ENCODE measurements around the gene CBLL1. TPM values are rescaled to one million over a fixed set of nuclear protein-coding genes. Genes with fewer than 3 reads are reported as not detected.

The CBLL1 gene
- total and polyA plus RNA-seq, 3 donors from 2014 or later, result 29.2 to 58.1 (median 42.6) TPM

DNA sequence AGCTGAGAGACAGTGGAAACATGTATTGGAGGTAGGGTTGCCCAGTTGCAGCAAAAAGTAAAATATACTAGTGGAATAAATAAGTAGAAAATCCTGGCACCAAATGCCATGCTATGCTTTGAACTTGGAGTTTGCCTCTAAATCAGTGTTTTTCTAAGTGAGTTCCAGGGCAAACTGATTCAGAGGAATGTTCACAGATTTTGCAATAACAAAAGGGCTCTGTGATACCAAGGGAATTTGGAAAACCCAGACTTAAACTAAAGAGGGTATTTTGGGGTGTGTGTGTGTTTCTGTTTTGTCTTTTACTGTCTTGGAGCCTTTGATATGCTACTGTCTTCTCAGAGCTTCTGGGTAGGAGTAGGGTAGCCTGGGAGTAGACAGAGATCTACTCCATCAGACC is 43.4 kb upstream of the CBLL1 start:
- Histone ChIP-seq H3K27ac (no peak overlapping the region), H3K4me1 (peaks cover 9% of the 10 kb centered on the region), H3K9me3 (no peaks in the 10 kb centered on the region), H3K27me3 (no peaks in the 10 kb centered on the region), H3K4me3 (no peak overlapping the region), H3K36me3 (ENCODE audit: low read depth, missing control alignments) (no peaks in the 10 kb centered on the region)
- intact Hi-C loops (cut with DNase I; ENCODE audit: low total_unique reads), result no loop called here
- no peak for TF ChIP-seq POLR2A (IDR thresholded peaks at IDR 0.05)
- TF ChIP-seq, protein P1, sequence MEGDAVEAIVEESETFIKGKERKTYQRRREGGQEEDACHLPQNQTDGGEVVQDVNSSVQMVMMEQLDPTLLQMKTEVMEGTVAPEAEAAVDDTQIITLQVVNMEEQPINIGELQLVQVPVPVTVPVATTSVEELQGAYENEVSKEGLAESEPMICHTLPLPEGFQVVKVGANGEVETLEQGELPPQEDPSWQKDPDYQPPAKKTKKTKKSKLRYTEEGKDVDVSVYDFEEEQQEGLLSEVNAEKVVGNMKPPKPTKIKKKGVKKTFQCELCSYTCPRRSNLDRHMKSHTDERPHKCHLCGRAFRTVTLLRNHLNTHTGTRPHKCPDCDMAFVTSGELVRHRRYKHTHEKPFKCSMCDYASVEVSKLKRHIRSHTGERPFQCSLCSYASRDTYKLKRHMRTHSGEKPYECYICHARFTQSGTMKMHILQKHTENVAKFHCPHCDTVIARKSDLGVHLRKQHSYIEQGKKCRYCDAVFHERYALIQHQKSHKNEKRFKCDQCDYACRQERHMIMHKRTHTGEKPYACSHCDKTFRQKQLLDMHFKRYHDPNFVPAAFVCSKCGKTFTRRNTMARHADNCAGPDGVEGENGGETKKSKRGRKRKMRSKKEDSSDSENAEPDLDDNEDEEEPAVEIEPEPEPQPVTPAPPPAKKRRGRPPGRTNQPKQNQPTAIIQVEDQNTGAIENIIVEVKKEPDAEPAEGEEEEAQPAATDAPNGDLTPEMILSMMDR (IDR thresholded peaks at IDR 0.05), result no peak
- no peak for DNase-seq

DNA sequence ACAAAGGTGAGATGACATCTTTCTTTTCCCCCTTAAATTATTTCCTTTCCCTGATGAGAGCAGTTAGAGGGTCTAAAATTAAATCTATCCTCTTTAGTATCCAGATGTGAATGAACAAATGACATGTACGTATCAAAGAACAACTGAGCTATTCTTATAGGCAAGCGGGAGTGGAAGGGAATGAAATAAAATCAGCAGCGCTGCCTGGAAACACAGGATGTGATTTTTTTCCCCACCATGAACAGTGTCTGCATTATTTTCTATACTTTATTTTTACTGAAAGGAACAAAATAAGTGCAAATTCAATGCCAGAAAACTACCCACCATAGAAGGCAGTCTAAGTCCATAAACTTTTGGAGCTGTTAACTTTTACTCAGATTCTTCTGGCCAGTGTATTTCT is 42.8 kb upstream of the CBLL1 start:
- H3K36me3 ChIP-seq (ENCODE audit: low read depth, missing control alignments), result no peaks in the 10 kb centered on the region
- intact Hi-C loops (cut with DNase I; ENCODE audit: low total_unique reads), result no loop called here
- 78 to 91% methylated on average over 3 of the region's 3 CpGs for WGBS, 2 donors
- peaks cover 9% of the 10 kb centered on the region for H3K4me1 ChIP-seq
- H3K4me3 ChIP-seq, result no peak overlapping the region
- no peak for TF ChIP-seq POLR2A (IDR thresholded peaks at IDR 0.05)
- no peaks in the 10 kb centered on the region for H3K9me3 ChIP-seq
- H3K27ac ChIP-seq, result no peak overlapping the region
- H3K27me3 ChIP-seq, result no peaks in the 10 kb centered on the region
- DNase-seq, result no peak

DNA sequence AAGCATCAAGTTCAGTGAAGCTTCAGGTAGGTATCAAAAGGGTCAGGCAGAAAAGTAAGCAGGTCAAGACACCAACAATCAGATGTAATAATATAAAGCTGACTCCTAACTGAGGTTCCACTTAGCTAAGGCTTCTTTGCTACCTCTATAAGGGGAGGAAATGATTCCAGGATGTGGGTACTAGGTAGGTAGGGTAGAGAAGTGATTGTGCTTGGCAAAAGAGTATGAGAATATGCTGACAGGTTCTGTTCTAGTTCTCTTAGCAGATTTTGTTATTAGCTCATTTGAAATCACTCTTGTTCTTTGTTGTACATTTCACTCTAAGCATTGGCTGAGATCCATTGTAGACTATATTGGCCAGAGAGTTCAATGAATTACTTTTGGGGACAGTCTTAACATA is 40.7 kb upstream of the CBLL1 start:
- H3K27me3 ChIP-seq, result no peaks in the 10 kb centered on the region
- H3K4me3 ChIP-seq, result no peak overlapping the region
- intact Hi-C loops (cut with DNase I; ENCODE audit: low total_unique reads), result no loop called here
- H3K36me3 ChIP-seq (ENCODE audit: low read depth, missing control alignments), result no peaks in the 10 kb centered on the region
- H3K27ac ChIP-seq, result peak overlapping the region; percentile 9 to 63
- TF ChIP-seq, protein P1 (IDR thresholded peaks at IDR 0.05), result no peak
- no peak for TF ChIP-seq POLR2A (IDR thresholded peaks at IDR 0.05)
- peaks cover 11% of the 10 kb centered on the region for H3K4me1 ChIP-seq
- no peak for DNase-seq
- no peaks in the 10 kb centered on the region for H3K9me3 ChIP-seq

DNA sequence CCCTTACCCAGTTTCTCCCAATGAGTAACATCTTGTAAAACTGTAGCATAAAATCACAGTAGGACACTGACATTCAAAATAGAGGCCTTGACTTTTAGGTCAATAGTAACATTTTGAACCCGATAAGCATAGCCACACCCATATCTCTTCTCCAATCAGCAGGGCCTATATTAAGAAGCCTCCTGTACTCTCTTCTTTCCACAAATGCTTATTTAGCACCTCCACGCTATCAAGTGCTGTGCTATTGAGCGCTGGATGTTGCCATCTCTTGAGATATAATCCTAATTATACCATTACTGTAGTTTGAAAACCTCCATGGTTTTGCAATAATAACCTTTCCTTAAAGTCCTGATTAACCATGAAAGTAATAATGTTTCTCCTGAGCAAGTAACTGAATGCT is 40.1 kb upstream of the CBLL1 start:
- H3K4me3 ChIP-seq, result no peak overlapping the region
- peak; percentile 26 for DNase-seq
- peak overlapping the region; percentile 40 to 63 for H3K27ac ChIP-seq

DNA sequence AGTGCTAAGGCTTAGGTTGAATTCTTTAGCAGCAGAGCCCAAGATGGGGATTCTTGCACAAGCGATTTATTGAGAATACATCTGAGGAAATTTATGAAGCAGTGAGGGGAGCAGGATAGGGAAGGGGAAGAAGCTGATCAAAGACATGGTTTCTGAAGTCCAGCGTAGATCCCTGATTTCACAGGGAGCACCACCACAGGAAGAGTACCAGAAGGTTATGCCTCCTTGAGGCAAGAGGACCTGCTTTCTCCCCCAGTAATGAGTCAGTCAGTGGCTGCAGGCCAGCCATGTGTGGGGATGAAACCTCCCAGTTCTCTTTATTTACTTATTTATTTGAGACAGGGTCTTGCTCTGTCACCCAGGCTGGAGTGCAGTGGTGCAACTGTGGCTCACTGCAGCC is 35.0 kb upstream of the CBLL1 start:
- Histone ChIP-seq H3K4me3 (no peak overlapping the region), H3K36me3 (ENCODE audit: low read depth, missing control alignments) (no peaks in the 10 kb centered on the region), H3K27ac (peak overlapping the region; percentile 58 to 69), H3K27me3 (no peaks in the 10 kb centered on the region), H3K4me1 (peaks cover 13% of the 10 kb centered on the region), H3K9me3 (no peaks in the 10 kb centered on the region)
- DNase-seq, result no peak
- TF ChIP-seq, protein P1 (IDR thresholded peaks at IDR 0.05), result no peak
- no peak for TF ChIP-seq POLR2A (IDR thresholded peaks at IDR 0.05)
- intact Hi-C loops (cut with DNase I; ENCODE audit: low total_unique reads), result no loop called here
- WGBS, 2 donors, result 94 to 98% methylated on average over 2 of the region's 2 CpGs

More for the DNA sequence above, 40.1 kb upstream of the CBLL1 start:
- intact Hi-C loops (cut with DNase I; ENCODE audit: low total_unique reads), result no loop called here
- no peaks in the 10 kb centered on the region for H3K9me3 ChIP-seq
- peaks cover 13% of the 10 kb centered on the region for H3K4me1 ChIP-seq
- no peaks in the 10 kb centered on the region for H3K36me3 ChIP-seq (ENCODE audit: low read depth, missing control alignments)
- WGBS, 2 donors, result 52 to 53% methylated on average over 3 of the region's 3 CpGs
- no peaks in the 10 kb centered on the region for H3K27me3 ChIP-seq
- no peak for TF ChIP-seq POLR2A (IDR thresholded peaks at IDR 0.05)
- TF ChIP-seq, protein P1 (IDR thresholded peaks at IDR 0.05), result no peak

Data from testis (tissue), 3 donors.